ENCODE measurements around the gene CTDP1. TPM values are rescaled to one million over a fixed set of nuclear protein-coding genes. Genes with fewer than 3 reads are reported as not detected.
"Not testable (repeated sequence)": the region's sequence is repeated elsewhere in the genome, so short reads cannot be mapped to it uniquely, and the experiment has no call there.

The CTDP1 gene
- total RNA-seq, 1 experiment from 2014 or later, result 14.7 TPM

DNA sequence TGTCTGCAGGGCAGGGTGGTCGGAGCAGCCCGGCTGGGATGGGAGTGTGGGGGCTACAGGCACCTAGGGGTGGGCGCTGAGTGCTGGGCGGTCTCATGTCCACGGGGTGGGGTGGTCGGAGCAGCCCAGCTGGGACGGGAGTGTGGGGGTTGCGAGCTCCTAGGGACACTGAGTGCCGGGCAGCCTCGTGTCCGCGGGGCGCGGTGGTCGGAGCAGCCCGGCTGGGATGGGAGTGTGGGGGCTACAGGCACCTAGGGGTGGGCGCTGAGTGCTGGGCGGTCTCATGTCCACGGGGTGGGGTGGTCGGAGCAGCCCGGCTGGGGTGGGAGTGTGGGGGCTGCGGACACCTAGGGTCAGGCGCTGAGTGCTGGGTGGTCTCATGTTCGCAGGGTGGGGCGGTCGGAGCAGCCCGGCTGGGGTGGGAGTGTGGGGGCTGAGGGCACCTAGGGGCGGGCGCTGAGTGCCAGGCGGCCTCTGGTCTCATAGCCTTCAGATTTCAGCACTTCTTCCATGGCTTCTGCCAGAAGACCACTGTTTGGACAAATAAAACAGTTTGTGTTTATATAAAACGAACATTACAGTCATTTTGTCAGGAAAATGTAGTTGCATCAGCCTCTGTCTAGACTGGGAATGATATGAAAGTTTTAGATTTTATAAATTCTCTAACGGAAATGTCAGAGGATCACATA, 14.7 kb downstream of the CTDP1 start:
- DNase-seq (ENCODE audit: low read depth); in situ Hi-C loops (cut with HindIII; ENCODE audit: low pct_unique_long_range_greater_than_20kb, low sequenced_read_pairs): not testable (repeated sequence)

DNA sequence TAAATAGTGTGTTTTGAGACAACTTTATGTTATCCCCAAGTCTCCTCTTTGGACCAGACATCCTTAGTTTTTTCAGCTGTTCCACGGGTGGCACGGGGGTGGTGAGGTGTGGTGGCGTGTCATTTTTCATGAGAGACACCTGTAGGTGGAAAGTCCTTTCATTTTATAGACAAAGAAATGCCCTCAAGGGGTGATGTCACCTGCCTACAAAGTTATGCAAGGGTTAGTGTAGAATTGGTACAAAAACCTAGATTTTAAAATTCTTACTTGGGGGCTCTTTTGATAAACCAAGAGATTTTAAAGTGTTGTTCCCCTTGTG, 15.3 kb downstream of the CTDP1 start:
- no peak for DNase-seq (ENCODE audit: low read depth)
- in situ Hi-C loops (cut with HindIII; ENCODE audit: low pct_unique_long_range_greater_than_20kb, low sequenced_read_pairs), result no loop called here

DNA sequence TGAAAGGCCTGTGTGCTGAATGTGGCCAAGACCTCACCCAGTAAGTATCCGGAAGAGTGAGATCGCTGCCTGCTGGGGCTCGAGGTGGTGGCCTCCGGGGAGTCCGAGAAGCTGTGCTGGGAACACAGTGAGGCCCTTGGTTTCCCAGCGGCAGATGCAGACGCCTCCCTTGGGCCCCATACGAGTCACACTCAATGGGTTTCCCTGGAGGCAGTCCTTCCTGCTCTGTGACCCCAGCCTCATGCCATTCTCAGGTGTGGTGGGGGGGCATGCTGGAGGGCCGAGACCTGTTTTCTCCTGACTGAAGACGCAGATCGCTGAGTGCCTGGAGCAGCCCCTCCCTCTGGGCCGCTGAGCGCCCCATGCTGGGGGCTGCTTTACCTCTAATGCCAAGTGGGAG, 15.7 kb downstream of the CTDP1 start:
- no peak for DNase-seq (ENCODE audit: low read depth)
- in situ Hi-C loops (cut with HindIII; ENCODE audit: low pct_unique_long_range_greater_than_20kb, low sequenced_read_pairs), result no loop called here

DNA sequence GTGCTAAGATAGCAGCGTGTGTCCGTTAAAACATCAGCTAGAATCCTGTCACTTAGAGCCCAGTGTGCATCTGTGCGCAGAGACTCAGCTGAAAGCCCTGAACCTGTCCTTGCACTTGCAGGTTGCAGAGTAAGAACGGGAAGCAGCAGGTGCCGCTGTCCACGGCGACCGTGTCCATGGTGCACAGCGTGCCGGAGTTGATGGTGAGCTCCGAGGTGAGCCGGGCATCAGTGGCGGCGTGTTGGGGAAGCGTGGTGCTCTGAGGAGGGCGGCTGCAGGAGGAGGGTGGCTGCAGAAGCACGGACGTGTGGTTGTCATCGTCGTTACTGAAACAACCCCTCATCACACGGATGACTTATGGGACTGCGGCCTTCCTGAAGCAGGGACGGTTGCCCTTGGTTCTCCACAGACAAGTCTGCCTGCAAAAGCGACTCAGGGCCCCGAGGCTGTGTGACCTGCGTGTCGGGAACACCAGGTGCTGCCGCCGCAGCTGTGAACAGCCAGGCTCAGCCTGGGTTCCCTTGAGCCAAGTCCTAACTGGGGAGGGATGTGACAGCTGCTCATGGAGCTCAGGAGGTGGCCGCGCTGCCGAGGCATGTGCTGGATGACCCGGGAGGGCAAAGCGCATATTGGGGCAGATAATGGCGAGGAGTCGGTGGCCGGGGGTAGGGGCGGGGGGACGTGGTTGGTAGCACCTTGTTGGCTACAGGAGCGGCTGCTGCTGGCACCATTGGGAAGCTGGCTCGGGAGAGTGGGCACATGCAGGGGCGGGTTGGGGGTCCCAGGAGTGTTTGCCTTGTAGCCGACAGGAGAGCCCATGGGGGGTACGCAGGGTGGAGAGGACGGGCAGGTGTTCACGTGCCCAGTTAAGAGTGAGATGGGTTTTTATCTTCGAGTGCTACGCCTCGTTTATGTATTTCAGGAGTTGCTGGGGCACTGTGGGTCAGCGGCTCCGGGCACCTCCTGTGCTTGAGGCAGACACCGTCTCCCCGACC, 16.6 kb downstream of the CTDP1 start:
- no peak for DNase-seq (ENCODE audit: low read depth)
- in situ Hi-C loops (cut with HindIII; ENCODE audit: low pct_unique_long_range_greater_than_20kb, low sequenced_read_pairs), result no loop called here

DNA sequence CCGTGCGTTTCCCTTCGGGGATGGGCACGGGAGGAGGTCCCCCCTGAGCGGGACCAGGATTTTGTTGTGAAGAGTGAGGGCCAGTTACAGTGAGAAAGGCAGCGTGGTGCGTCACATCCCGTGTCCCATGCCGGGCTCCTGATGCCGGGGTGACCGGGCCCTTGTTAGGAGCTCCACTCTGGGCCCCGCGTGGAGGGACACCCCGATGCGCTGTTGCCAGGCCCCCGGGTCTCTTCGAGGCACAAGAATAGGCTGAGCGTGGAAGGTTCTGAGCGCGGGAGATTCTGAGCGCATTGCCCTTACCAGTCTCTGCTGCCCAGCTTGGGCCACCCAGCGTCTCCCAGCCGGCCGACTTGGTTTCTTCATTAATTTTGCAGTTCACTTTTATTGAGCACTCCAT, 17.6 kb downstream of the CTDP1 start:
- DNase-seq (ENCODE audit: low read depth), result no peak
- in situ Hi-C loops (cut with HindIII; ENCODE audit: low pct_unique_long_range_greater_than_20kb, low sequenced_read_pairs), result no loop called here

DNA sequence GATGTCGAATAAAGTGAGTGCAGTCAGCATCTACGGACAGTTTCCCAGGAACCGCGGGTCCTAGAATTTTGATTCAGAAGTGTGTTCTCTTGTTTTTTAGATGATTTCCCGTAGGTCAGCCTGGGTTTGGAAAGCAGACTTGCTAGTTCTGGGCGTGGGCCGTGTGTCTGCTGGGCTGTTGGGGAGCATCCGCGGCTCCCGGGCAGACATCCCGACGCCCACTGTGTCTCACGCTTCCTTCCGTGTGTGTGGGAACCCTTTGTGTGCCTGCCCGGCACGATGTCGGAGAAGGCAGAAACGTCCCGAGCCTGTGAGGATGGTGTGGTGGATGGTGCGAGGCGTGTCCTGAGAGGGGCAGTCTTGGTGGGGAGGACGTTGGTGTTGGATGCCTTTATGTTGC, 18.4 kb downstream of the CTDP1 start:
- in situ Hi-C loops (cut with HindIII; ENCODE audit: low pct_unique_long_range_greater_than_20kb, low sequenced_read_pairs), result no loop called here
- DNase-seq (ENCODE audit: low read depth), result no peak

DNA sequence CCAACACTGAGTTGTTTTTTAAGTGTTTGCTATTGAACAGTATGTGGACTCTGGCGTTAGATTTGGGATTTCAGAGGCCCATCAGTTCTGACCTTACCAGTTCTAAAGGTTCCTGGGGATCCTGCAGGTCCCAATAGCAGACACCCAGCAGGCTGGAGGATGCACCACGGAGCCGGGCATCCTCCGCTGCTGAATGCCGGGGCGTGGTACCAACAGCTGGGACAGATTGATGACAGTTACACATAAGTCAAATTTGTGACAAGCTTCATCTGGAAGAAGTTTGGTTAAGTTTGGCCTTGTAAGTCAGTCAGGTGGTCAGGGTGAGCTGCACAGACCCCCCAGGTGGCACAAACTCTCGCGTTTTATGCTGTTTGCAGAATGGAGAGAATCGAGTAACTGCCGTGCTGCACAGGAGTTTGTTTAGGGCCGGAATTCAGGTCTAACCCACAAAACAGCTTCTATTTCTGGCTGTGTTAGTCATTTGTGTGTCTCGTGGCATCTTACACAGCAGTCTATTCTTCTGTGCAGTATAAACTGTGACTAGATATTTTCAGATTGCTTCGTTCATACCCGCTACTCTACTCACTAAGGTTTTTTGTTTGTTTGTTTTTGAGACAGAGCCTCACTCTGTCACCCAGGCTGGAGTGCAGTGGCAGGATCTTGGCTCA, 19.2 kb downstream of the CTDP1 start:
- in situ Hi-C loops (cut with HindIII; ENCODE audit: low pct_unique_long_range_greater_than_20kb, low sequenced_read_pairs), result no loop called here
- DNase-seq (ENCODE audit: low read depth), result no peak

DNA sequence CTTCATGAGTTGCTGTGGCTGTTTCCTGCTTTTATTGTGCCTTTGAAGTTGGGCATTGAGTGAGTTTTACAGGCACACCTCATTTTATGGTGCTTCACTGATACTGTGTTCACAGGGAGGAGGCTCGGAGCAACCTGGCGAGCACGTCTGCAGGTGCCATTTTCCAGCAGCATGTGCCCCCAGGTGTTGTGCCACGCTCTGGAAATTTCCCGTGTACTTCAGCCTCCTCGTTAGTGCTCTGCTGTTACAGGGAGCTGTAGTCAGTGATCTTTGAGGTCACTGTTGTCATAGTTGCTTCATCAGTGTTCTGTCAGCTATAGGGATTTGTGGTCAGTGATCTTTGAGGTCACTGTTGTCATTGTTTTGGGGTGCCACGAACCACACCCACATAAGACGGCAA, 20.1 kb downstream of the CTDP1 start:
- no peak for DNase-seq (ENCODE audit: low read depth)
- in situ Hi-C loops (cut with HindIII; ENCODE audit: low pct_unique_long_range_greater_than_20kb, low sequenced_read_pairs), result no loop called here

DNA sequence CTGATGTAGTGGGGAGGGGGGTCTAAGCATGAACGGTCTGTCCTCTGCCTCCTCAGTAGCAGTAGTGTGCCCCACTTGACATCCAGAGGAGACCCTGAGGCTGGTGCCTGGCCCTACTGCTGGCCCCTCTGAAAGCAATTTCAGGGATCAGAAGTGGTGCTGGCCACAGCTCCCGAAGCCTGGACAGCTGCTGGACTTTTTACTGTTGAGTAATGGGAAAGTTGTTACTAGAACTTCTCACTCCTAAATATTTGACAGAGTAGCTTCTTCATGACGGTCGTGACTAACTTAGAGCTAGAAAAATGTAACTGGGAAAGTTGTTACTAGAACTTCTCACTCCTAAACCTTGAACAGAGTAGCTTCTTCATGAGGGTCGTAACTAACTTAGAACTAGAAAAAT, 23.3 kb downstream of the CTDP1 start:
- in situ Hi-C loops (cut with HindIII; ENCODE audit: low pct_unique_long_range_greater_than_20kb, low sequenced_read_pairs), result no loop called here
- no peak for DNase-seq (ENCODE audit: low read depth)

DNA sequence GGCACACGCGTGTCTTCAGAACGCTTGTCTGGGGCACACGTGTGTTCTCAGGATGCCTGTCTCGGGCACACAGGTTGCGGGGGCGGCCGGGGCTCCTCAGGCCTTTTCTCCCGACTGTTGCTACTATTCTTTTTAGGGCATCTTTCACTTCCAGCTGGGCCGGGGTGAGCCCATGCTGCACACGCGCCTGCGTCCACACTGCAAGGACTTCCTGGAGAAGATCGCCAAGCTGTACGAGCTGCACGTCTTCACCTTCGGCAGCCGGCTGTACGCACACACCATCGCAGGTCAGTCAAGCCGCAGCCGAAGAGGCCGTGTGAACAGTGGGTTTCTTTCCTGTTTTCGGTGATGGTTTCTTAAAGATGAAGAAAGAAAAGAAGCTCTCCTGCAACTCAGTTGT, 25.0 kb downstream of the CTDP1 start:
- in situ Hi-C loops (cut with HindIII; ENCODE audit: low pct_unique_long_range_greater_than_20kb, low sequenced_read_pairs), result no loop called here
- DNase-seq (ENCODE audit: low read depth), result no peak

DNA sequence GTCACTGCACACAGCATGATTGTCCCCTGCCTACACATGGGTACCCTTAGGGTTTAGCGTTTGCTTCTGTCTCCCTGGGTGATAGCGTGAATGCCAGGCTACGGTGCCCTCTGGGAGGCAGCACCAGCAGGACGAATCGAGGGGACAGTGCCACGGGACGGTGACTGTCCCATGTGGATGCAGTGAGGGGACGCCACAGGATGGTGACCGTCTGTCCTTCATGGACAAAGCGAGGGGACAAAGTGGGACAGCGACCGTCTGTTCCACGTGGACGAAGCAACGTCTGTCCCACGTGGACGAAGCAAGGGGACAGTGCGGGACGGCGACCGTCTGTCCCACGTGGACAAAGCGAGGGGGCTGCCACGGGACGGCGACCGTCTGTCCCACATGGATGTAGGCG, 25.7 kb downstream of the CTDP1 start:
- in situ Hi-C loops (cut with HindIII; ENCODE audit: low pct_unique_long_range_greater_than_20kb, low sequenced_read_pairs), result no loop called here
- no peak for DNase-seq (ENCODE audit: low read depth)

DNA sequence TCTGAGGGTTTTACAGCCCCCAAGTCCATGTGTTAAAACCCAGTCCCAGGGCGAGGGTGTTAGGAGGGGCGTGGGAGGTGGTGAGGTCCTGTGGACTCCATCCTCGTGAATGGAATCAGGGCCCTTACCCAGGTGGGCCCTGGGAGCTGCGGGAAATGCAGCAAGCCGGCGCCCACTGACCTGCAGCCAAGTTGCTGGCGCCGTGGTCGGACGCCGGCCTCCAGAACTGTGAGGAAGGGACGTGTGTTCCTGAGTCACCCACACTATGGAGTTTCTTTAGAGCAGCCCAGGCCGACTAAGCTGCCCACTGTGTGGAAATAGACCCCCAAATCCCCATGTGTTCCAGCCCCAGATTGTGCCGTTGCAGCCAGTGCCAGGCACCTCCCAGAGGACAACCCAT, 26.4 kb downstream of the CTDP1 start:
- in situ Hi-C loops (cut with HindIII; ENCODE audit: low pct_unique_long_range_greater_than_20kb, low sequenced_read_pairs), result no loop called here
- no peak for DNase-seq (ENCODE audit: low read depth)

DNA sequence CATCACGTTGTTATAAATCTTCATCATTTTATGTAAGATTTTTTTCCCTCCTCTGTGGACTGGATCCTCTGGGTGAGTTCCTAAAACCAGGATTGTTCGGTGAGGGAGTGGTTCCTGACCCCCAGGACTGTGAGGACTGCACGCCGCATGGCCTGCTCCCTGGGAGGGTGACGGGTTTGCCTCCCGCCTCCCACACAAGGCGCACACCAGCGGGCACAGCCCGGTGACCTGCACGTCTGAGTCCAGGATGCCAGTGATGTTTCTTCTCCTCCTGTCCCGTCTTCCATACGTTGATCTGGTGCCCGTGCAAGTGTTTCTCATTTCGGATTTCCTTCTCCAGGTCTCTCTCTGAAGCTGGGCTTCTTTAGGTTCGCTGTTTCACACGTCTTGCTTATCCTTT, 27.1 kb downstream of the CTDP1 start:
- in situ Hi-C loops (cut with HindIII; ENCODE audit: low pct_unique_long_range_greater_than_20kb, low sequenced_read_pairs), result no loop called here
- DNase-seq (ENCODE audit: low read depth), result no peak

DNA sequence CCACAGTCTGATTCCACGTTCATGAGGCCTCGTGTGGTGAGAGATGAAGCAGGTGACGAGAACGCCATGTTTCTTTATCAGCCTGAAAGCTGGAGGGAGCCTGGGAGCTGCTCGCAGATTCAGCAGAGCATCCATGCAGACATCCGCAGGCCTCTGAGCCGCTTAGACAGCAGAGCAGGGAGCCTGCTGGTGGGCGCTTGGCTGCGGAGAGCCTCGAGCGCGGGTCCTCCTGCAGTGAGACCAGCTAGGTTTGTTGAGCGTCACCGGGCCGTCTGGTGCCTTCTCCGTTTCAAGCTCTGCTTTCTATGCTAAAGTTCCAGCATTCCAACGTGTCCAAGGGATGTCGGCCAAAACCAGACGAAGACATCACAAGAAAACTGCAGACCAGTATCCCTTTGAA, 27.6 kb downstream of the CTDP1 start:
- in situ Hi-C loops (cut with HindIII; ENCODE audit: low pct_unique_long_range_greater_than_20kb, low sequenced_read_pairs), result no loop called here
- DNase-seq (ENCODE audit: low read depth), result no peak

DNA sequence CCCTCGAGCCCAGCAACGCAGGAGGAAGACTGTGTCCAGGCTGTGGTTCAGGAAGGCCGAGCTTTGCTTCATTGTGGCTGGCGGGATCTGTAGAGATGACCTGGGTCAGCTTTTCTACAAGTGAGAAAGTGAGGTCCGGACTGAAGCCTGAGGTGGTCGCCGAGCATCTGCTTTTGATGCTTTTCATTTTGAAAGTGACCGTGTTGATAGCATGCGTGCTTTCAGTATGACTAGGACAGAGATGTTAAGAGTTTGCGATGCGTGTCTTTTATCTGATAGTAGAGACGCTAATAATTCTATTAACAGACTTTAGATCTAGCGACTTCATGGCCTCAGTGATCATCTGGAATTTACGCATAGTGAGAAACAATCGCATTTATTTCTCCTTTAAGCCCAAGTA, 28.1 kb downstream of the CTDP1 start:
- DNase-seq (ENCODE audit: low read depth), result no peak
- in situ Hi-C loops (cut with HindIII; ENCODE audit: low pct_unique_long_range_greater_than_20kb, low sequenced_read_pairs), result no loop called here

DNA sequence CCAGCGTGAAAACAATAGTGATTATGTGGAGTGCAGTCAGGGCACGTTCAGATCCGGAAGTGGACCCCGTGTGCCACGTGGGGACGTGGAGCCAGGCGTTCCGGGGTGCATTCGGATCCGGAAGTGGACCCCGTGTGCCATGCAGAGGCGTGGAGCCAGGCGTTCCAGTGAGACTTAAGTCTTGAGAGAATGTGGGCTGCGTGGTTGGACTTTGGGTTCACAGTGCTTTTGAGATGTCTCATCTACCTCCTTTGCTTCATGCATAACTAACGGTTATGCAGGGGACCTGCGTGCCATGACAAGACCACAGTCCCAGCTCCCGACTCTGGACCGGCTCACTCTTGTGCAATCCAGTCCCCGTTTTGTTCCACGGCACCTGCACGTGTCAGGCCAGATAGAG, 28.8 kb downstream of the CTDP1 start:
- no peak for DNase-seq (ENCODE audit: low read depth)
- in situ Hi-C loops (cut with HindIII; ENCODE audit: low pct_unique_long_range_greater_than_20kb, low sequenced_read_pairs), result no loop called here

DNA sequence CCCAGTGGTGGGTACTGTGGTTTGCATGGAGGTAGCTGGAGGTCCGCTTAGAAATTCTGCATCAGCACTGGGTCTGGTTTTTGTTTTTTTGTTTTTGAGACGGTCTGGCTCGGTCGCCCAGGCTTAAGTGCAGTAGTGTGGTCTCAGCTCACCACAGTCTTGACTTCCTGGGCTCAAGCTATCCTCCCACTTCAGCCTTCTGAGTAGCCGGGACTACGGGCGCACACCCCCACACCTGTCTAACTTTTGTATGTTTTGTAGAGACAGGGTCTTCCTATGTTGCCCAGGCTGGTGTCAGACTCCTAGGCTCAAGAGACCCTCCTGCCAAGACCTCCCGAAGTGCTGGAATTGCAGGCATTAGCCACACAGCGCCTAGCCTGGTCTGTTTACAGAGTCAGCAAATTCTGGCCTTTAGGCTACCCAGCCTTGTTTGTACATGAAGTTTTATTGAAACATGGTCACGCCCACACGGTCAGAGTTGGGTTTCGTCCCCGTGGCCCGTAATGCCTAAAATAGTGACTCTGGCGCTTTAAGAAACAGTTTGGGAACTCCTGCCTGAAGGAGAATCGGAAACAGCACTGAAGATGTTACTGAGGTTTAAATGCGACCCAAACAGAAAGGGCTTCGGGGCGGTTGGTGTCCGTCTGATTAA, 32.7 kb downstream of the CTDP1 start:
- in situ Hi-C loops (cut with HindIII; ENCODE audit: low pct_unique_long_range_greater_than_20kb, low sequenced_read_pairs), result no loop called here
- DNase-seq (ENCODE audit: low read depth), result no peak

DNA sequence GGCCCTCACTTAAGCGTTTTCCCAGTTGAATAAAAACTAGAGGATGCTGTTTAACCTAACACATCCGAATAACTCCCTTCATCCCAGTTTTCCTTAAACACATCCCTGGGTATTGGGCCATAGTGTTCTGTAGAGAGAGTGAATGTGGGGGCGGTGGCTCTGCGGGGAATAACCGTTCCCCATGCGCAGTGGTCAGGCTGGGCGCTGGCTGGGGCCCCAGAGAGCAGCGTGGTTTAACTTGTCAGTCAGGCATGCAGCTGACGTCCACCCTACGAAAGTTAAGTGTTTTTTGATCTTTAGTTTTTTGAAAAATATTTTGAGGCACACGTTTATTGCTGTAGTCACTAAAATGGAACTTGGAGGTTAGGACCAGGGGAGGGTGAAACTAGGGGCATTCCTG, 33.7 kb downstream of the CTDP1 start:
- no peak for DNase-seq (ENCODE audit: low read depth)

More for the DNA sequence above, 33.7 kb downstream of the CTDP1 start:
- in situ Hi-C loops (cut with HindIII; ENCODE audit: low pct_unique_long_range_greater_than_20kb, low sequenced_read_pairs), result no loop called here

Data from Caki2 (cell line).